ENCODE measurements around the gene ALDH7A1. TPM values are rescaled to one million over a fixed set of nuclear protein-coding genes. Genes with fewer than 3 reads are reported as not detected.
"Not testable (repeated sequence)": the region's sequence is repeated elsewhere in the genome, so short reads cannot be mapped to it uniquely, and the experiment has no call there.

ALDH7A1 gene
- polyA plus RNA-seq (ENCODE audit: insufficient read length in 12 of 12), result 100 to 1,000 TPM in 1 of 12 donors, 10 to 100 TPM in 10, not detected in 1; 41.1 to 107 (median 59.9) TPM
- long read RNA-seq, donor 1, full-length matches to known transcripts, result 20 of 35 reads
- long read RNA-seq, donor 1, partial matches to known transcripts, result 15 of 35 reads
- long read RNA-seq, donor 1, other reads (novel, unspliced or antisense), result 0 of 35 reads
- long read RNA-seq, donor 2, full-length matches to known transcripts, result 11 of 17 reads
- long read RNA-seq, donor 2, partial matches to known transcripts, result 6 of 17 reads
- long read RNA-seq, donor 2, other reads (novel, unspliced or antisense), result 0 of 17 reads
- long read RNA-seq, donor 3, full-length matches to known transcripts, result 8 of 8 reads
- long read RNA-seq, donor 3, partial matches to known transcripts, result 0 of 8 reads
- long read RNA-seq, donor 3, other reads (novel, unspliced or antisense), result 0 of 8 reads
- long read RNA-seq, donor 4, full-length matches to known transcripts, result 4 of 4 reads
- long read RNA-seq, donor 4, partial matches to known transcripts, result 0 of 4 reads
- long read RNA-seq, donor 4, other reads (novel, unspliced or antisense), result 0 of 4 reads
- long read RNA-seq, donor 5, full-length matches to known transcripts, result 15 of 15 reads
- long read RNA-seq, donor 5, partial matches to known transcripts, result 0 of 15 reads
- long read RNA-seq, donor 5, other reads (novel, unspliced or antisense), result 0 of 15 reads
- long read RNA-seq, donor 6, full-length matches to known transcripts, result 8 of 8 reads
- long read RNA-seq, donor 6, partial matches to known transcripts, result 0 of 8 reads
- long read RNA-seq, donor 6, other reads (novel, unspliced or antisense), result 0 of 8 reads
- long read RNA-seq, donor 7, full-length matches to known transcripts, result 8 of 14 reads
- long read RNA-seq, donor 7, partial matches to known transcripts, result 6 of 14 reads
- long read RNA-seq, donor 7, other reads (novel, unspliced or antisense), result 0 of 14 reads
- long read RNA-seq, donor 8, full-length matches to known transcripts, result 17 of 17 reads
- long read RNA-seq, donor 8, partial matches to known transcripts, result 0 of 17 reads
- long read RNA-seq, donor 8, other reads (novel, unspliced or antisense), result 0 of 17 reads
- long read RNA-seq, donor 9, full-length matches to known transcripts, result 13 of 13 reads
- long read RNA-seq, donor 9, partial matches to known transcripts, result 0 of 13 reads
- long read RNA-seq, donor 9, other reads (novel, unspliced or antisense), result 0 of 13 reads
- long read RNA-seq, donor 10, full-length matches to known transcripts, result 15 of 15 reads
- long read RNA-seq, donor 10, partial matches to known transcripts, result 0 of 15 reads
- long read RNA-seq, donor 10, other reads (novel, unspliced or antisense), result 0 of 15 reads
- long read RNA-seq, donor 11, full-length matches to known transcripts, result 12 of 12 reads
- long read RNA-seq, donor 11, partial matches to known transcripts, result 0 of 12 reads
- long read RNA-seq, donor 11, other reads (novel, unspliced or antisense), result 0 of 12 reads

DNA sequence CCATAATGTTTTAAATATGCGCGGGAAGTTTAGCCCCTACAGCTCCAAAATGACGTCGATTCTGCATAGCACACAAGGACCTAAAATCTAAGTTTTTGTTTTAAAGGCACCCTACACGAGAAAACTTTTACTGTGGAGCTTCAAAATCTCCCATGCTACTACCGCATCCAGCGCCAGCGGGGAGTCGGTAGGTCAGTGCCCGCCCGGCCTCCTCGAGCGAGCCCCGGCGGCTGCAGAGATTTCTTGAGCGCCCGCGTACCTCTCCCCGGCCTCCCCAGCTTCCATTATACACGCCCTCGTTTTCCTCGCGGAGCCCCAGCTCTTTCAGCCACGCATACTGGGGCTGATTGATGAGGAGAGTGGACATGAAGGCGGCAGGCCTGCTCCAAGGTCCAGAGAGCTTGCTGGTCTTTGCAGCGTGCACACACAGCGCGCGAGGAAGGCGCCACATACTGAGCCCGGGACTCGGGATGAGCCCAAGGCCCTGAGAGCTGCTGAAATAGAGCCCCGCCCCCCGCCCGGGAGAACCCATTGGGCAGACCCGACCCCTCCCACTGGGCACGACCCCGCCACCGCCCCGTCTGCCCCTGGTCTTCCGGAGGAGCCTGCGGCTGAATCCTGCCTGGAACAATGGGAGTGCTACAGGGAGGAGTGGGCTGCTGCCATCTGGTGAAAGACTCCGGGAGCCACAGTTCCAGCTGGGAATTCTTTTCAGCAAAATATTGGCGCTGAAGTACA, at the start of gene ALDH7A1:
ALDH7A1 (minus strand) TSS at position 472 of the 738 bp plus-strand sequence; CDS start at position 451, 21 bp downstream.
- peak; percentile 95 for DNase-seq

- no peak for DNase-seq
Observed at GRCh38 chr5:126641387-126641786, 46.4 kb upstream of the ALDH7A1 start.

DNA sequence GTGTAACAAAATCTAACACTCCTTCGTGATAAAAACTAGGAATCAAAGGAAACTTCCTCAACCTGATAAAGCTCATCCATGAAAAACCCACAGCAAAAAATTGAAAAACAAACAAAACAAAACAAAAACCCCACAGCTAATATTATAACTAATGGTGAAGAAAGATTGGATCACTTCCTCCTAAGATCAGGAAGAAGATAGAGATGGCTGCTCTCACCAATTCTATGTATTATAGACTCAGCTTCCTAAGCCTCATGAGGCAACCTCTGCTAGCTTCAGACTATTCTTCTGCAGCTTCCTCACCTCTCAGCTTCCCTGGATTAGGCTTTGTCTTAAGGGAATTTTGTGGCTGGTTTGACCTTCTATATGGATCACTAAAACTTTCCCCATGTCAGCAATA, 45.8 kb upstream of the ALDH7A1 start:
- DNase-seq, result no peak

GRCh38 chr5:126636956-126637355, 41.9 kb upstream of the ALDH7A1 start:
- DNase-seq, result no peak

GRCh38 chr5:126635585-126635984, 40.6 kb upstream of the ALDH7A1 start:
- no peak for DNase-seq

GRCh38 chr5:126633552-126633951, 38.5 kb upstream of the ALDH7A1 start:
- no peak for DNase-seq

DNA sequence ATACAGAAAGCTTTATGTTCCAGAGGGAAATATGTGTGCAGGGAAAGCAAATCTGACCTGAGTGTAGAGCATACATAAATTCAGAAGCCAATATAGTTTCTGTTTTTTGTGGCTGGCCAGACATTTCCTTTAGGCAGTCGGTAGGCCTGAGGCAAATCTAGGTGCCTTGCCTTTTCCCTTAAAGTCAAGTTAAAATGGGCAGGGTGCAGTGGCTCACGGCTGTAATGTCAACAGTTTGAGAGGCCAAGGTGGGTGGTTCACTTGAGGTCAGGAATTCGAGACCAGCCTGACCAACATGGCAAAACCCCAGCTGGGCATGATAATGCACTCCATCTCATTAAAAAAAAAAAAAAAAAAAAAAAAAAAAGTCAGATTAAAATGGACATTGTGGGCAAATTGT, 36.9 kb upstream of the ALDH7A1 start:
- DNase-seq, result no peak

DNA sequence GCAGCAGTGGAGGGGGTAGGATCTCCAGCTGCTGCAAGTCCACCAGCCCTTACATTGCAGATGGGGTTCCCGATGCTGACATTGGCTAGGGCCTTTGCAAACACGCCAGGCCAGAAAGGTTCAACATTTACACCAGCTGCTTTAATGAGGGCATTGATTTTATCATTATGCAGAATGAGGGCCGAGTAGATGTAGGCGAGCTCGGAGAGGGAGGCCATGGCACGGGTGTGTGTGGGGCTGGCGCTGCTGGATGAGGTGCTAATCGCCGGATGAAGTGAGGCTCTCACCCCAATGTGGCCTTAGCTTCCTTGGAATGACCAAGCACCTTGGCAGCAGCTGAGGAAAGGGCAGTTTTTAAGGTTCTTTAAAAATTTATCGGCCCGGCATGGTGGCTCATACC, 33.1 kb upstream of the ALDH7A1 start:
- DNase-seq, result no peak

- DNase-seq, result no peak
Observed at GRCh38 chr5:126624534-126624933, 29.5 kb upstream of the ALDH7A1 start.

DNA sequence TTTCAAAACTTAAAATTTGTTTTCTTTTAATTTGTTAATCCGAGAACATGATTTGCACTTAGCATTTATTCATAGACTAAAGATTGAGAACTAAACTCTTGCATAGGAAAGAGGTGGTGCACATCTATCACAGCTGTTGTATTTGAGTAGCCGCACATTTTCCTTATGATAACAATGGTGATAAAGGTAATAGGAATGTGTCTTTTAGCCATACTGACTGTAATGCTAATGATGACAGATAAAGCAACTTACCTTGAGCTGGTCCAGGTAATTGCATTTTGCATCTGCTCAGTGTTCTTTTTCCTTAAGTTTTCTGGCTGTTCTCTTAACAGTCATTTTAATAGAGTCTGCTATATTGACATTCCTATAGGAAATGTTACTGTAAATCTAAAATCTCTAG, 24.8 kb upstream of the ALDH7A1 start:
- DNase-seq, result no peak

DNA sequence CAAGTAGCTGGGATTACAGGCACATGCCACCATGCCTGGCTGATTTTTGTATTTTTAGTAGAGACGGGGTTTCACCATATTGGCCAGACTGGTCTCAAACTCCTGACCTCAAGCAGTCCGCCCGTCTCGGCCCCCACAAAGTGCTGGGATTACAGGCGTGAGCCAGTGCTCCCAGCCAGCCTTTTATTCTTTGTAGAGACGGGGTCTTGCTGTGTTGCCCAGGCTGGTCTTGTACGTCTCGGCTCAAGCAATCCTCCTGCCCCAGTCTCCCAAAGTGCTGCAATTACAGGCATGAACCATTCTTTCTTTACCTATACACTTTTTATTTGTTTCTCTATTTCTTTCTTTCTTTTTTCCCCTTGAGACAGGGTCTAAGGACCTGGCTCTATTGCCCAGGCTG, 22.6 kb upstream of the ALDH7A1 start:
- DNase-seq, result not testable (repeated sequence)

GRCh38 chr5:126615286-126615685, 20.3 kb upstream of the ALDH7A1 start:
- DNase-seq, result no peak

GRCh38 chr5:126613941-126614592, 19.0 kb upstream of the ALDH7A1 start:
- DNase-seq, result no peak

- DNase-seq, result no peak
Observed at GRCh38 chr5:126610616-126611015, 15.6 kb upstream of the ALDH7A1 start.

DNA sequence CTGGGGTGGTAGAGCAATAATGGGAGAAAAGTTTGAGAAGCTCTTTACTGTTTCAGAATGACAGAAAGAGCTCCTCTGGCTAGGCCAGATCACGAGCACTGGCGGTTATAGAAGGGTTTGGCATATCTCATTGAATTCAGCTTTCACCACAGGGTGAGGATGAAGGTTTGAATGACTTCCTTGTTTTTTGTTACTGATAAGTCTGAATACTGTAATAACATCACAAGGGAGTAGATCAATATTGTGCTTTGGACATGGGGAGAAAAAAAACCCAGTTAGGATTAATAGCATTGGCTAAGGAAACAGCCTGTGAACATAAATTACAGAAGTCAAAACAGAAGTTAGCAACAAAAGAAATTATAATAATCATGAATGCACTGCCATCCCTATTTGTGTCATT, 15.1 kb upstream of the ALDH7A1 start:
- no peak for DNase-seq

DNA sequence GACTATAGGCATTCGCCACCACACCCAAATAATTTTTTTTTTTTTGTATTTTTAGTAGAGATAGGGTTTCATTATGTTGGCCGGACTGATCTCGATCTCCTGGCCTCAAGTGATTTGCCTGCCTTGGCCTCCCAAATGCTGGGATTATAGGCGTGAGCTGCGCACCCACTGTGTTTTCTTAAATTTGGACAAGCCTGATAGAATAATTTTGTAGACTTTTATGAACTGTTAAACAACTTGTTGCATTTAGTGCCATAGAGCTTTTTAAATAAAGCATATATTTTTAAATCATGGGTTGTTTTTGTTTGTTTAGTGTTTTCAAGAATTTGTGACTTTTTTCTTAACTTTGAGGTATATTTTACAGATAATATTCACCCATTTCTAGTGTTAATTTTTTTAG, 10.5 kb upstream of the ALDH7A1 start:
- DNase-seq, result no peak

DNA sequence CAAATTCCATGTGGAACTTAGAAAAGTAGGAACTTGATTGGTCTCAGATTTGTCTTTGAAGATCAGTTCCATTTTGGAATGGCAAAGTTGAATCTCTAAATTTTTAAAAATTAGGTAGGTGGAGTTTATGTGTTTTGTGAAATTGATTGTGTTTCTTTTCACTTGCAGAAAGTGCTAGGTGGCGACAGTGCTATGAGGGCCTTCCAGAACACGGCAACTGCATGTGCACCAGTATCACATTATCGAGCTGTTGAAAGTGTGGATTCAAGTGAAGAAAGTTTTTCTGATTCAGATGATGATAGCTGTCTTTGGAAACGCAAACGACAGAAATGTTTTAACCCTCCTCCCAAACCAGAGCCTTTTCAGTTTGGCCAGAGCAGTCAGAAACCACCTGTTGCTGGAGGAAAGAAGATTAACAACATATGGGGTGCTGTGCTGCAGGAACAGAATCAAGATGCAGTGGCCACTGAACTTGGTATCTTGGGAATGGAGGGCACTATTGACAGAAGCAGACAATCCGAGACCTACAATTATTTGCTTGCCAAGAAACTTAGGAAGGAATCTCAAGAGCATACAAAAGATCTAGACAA, 8.5 kb upstream of the ALDH7A1 start:
- DNase-seq, result no peak

GRCh38 chr5:126600631-126601511, 5.9 kb upstream of the ALDH7A1 start, which contains the start of gene PHAX:
Gene PHAX, plus strand, starts transcription at chr5:126600947. Its CDS starts 16 bp downstream, at chr5:126600963.
- peak; percentile 84 for DNase-seq
